CD4-positive, alpha-beta T cell treated with Interleukin-15 for 4 hours (primary cell): Measurements from ENCODE around the gene ANKS3.

Source experiments
- DNase-seq: peaks from one replicate; pipeline ENCODE4 v3.0.0-alpha.2; 2020; ENCODE audit warnings: low spot score

Gene ANKS3

DNA sequence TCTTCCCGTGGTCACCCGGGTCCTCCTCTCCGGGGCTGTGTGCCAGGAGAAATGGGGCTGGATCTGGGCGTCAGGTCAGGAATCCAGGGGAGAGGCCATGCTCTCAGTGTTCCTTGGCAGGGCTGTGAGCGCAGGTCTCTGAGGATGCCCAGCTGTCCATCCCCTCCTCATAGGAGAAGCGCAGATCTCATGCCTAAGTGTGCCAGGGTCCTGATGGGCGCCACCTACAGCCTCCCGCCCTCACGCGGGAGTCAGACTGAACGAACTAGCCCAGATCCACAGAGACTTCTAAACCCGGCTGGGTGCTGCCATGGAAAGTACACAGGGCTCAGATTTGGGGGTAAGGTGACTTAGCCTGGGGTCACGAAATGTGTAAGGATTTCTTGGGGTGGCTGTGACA lies 85.2 kb downstream of the ANKS3 start:
- no peak for DNase-seq

- no peak for DNase-seq
Observed at GRCh38 chr16:4647644-4647980, 86.5 kb downstream of the ANKS3 start.

DNA sequence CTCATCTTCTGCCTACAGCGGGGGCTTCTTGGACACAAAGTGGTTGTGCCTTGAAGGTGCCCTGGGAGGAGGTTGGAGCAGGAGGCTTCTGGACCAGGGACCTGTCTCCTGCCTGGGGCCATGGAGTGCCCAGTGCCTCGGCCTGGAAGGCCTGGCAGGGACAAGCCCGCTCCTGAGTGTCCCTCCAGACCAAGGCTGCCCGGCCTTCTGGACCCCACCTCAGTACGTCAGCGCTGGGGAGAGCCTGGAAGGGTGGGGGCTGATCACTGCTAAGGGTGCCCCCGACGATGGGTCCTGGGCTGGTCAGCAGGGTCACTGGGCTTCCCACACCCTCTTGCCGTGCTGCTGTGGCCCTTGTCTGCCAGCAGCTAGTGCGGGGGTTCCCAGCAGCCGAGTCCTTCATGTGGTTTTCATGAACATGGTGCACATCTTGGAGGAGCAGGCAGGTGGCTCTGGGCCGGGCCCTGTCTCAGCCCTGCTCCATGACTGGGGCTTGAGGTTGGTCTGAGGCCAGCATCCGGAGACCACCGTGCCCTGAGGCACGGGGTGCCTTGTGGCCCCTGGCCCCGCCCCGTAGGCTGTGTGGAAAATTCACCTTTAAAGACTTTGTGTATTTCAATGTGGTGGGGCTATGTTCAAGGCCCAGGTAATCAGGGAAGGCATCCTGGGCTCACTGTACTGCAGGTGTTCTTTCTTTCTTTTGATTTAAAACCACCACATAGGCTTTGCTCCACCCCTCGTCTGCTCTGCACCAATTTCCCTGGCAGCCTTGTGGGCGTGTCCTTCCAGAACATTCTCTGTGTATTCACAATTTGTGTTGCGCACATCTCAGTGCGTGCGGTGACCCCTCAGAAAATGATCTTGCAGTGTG lies 87.1 kb downstream of the ANKS3 start:
- DNase-seq: no peak
